HG02763 (cell line): ENCODE results near the gene REC114.
"Not testable (repeated sequence)": the region's sequence is repeated elsewhere in the genome, so short reads cannot be mapped to it uniquely, and the experiment has no call there.

Experiments
- ATAC-seq: cut with Tn5 transposase; IDR thresholded peaks from one replicate; pipeline ENCODE4 v1.9.1; 2021; ENCODE audit warnings: mild to moderate bottlenecking, moderate library complexity; ENCODE audit not compliant: unreplicated experiment

The REC114 gene

DNA sequence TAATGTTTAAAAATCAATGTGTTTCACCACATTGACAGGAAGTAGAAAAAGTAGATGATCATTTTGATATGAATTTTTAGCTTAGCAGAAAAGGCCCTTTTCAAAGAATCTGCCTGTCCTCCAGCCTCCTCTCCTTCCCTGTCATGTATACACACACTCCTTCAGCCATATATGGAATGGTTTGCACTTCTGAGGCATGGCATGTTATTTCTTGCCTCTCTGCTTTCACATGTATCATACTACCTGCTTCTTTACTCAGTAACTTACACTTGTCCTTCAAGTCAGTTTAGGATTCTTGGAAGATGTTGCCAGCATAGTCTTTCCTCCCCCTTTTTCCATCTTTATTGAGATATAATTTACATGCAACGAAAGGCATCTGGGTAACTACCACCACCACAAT is 79.0 kb downstream of the REC114 start:
- ATAC-seq = no peak

DNA sequence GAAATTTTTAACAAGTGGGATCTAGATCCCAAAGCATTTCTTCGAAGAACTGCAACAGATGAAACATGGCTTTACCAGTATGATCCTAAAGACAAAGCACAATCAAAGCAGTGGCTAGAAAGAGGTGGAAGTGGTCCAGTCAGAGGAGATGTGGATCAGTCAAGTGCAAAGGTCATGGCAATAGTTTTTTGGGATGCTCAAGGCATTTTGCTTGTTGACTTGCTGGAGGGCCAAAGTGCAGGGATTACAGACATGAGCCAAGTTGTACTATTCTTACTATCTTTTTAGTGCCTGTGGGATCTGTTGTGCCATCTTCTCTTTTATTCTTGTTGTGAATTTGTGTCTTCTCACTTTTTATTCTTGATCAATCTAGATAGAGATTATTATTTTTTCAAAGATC is 82.0 kb downstream of the REC114 start:
- ATAC-seq = no peak

DNA sequence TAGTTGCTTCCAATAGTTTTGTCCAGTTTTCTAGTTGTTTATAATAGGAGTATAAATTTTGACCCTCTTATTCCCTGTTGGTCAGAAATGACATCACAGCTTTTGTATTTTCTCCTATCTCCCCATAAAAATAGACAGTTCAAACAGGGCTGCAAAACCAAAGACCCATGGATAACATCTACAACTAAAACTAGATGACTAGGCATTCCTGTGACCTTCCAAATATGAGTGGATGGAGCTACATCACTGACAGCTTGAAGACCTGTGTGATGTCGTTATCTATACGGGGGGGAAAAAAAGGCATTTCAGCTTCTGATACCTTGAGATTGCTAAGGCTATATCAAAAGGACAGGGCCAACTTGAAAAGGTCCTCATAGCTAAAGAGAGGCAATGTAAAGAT is 84.6 kb downstream of the REC114 start:
- ATAC-seq = no peak

- no peak for ATAC-seq
These were observed 87.7 kb downstream of the REC114 start for GRCh38 chr15:73530649-73531048.

DNA sequence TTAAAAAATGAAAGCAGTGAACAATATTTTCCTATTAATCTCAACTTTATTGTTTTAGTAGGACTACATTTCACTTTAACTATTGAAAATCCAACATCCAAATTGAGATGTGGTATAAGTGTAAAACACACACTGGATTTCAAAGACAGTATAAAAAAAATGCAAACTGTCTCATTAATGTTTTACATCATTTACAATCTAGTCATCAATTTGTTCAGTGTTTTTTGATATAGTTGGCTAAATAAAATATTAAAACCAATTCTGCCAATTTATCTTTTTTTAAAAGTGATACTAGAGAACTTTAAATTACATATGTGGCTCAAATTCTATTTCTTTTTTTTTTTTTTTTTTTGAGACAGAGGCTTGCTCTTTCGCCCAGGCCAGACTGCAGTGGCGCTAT is 95.2 kb downstream of the REC114 start:
- no peak for ATAC-seq

DNA sequence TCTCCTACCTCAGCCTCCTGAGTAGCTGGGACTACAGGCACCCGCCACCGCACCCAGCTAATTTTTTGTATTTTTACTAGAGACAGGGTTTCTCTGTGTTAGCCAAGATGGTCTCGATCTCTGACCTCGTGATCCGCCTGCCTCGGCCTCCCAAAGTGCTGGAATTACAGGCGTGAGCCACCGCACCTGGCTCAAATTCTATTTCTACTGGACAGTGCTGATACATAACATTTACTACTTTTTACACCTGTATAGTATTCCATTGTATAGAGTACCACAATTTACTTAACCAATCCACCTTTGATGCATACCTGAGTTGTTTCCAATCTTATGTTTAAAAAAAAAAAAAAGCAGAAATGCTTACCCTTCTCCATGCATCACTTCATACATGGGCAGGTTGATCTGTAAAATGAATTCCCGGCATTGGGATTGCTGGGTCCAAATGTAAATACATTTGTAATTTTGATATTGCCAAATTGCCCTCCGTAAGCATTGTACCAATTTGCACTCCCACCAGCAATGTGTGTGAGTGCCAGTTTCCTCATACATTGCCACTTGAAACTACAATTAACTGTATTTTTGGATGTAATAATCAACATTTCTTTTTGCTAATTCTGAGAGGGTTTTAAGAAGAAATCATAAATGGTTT is 95.7 kb downstream of the REC114 start:
- no peak for ATAC-seq

DNA sequence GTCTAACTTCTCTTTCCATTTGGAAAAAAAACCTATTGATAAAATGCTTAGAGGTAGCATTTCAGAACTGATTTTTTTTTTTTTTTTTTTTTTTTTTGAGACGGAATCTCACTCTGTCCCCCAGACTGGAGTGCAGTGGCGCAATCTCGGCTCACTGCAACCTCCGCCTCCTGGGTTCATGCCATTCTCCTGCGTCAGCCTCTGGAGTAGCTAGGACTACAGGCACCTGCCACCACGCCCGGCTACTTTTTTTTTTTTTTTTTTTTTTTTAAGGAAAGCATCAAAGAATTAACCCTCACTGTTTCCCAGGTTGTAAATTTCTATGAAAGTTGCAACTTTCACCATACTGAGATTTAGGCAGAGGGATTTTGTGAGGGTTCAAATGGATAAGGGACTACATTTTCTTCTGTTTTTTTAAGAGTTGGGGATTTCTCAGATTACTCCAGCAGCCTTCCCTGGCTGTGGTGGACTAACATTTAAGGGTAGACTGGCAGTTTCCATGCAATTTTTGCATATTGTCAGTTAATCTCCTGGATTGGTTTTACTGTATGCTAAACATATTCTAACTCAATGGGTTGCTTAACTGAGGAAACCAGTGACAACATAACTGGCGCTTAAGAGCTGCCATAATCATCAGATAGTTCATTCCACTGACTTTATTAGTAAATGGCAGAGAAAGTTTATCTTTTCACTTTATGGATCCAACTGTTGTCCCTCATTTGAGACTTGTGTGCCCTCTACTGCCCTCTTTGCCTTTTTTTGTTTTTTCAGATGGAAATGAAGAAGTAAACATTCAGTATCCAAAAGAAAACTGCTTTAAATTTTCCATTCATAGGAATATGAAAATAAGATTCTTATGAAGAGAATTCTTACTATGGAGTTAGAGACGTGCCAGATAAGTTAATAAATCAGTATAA is 96.5 kb downstream of the REC114 start:
- no peak for ATAC-seq

DNA sequence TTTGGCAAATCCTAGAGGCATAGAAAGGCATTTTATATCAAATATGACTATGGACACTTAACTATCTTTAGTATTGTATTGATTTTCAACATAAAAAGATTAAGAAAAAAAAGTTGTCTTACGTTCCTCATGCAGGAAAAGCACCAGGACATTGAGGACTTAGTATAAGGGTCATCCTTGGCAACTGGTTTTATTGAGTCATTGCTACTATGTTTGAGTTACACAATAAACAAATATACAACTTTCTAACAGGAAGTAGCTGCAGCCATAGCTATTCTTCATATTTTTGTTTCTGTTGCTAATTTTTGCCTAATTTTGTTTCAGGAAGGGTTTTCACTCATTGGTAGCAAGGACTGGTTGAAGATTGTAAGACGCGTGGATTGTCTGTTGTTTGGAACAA is 97.2 kb downstream of the REC114 start:
- no peak for ATAC-seq

GRCh38 chr15:73541479-73541878 is 98.5 kb downstream of the REC114 start:
- ATAC-seq = no peak

- not testable (repeated sequence) for ATAC-seq
These were observed 106.0 kb downstream of the REC114 start for GRCh38 chr15:73548925-73549324.

DNA sequence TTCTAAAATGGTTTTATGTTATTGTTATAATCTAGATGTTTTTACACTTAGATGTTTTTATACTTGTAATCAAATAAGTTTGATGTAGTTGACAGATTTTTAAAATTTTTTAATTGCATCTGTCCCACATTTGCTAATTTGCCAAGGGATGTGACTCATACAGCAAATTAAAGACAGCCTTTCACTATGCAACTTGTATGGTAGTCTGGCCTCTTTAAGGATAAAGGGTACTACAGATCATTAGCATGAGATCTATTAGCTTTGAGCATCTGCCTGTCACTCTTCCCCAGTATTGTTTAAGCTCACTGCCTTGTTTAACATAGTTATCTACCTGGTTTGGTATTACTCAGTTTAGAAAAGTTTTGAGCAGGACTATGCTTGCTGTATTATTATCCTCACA is 107.2 kb downstream of the REC114 start:
- no peak for ATAC-seq

GRCh38 chr15:73555080-73555479 is 112.1 kb downstream of the REC114 start:
- no peak for ATAC-seq

DNA sequence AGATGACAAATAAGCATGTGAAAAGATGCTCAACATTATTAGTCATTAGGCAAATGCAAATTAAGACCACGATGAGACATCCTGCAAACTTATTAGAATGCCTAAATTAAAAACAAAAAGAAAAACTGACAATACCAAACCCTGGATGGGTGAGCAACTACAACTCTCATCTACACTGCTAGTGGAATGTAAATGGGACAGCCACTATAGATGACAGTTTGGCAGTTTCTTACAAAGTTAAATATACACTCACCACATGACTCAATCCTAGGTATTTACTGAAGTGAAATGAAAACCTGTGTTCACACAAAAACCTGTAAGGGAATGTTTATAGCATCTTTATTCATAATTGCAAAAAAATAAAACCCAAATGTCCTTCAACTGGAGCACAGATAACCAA is 115.6 kb downstream of the REC114 start:
- no peak for ATAC-seq

DNA sequence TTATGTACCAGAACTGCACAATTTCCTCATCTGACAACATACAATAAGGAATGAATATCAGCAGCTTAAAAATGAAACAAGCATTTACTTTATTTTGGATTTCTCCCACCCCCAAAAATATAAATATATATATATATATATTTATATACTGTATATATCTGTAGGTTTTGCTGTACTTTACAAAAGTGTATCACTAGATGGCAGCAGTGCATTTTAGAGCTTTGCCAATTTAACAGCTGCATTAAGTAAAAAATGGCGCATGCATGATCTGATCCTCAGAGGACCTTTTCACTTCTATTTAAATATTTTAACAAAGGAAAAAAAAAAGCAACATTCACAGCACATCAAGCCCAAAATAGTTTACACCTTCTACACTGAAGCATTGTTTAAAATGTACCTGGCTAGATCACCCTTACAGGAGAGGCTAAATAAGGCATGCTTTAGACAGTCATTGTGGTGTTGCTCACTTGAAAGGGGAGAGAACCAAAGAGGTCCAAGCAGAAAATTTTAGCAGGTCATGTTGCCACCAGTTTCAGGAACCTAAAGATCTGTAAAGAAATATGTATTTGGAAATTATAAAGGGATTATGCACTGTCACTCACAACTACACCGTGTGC is 117.6 kb downstream of the REC114 start:
- no peak for ATAC-seq

DNA sequence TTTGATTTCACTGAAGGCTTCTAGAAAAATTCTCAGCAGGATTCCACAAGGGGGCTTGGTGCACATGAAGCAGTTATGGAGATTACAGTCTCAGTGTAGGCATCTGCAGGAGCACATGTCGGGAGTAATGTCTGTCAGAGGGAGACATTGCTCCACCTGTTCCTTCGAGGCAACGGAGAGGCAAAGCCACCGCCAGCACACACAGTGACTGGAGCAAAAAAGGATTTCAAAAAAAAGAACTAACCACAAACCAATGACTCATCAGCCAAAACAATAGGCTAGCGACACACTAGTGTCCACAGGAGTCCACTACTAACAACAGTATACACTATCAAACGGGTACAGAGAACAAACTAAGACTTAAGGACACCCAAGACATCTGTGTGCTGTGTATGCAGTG is 121.3 kb downstream of the REC114 start:
- ATAC-seq = no peak

GRCh38 chr15:73567020-73567419 is 124.1 kb downstream of the REC114 start:
- ATAC-seq = no peak

DNA sequence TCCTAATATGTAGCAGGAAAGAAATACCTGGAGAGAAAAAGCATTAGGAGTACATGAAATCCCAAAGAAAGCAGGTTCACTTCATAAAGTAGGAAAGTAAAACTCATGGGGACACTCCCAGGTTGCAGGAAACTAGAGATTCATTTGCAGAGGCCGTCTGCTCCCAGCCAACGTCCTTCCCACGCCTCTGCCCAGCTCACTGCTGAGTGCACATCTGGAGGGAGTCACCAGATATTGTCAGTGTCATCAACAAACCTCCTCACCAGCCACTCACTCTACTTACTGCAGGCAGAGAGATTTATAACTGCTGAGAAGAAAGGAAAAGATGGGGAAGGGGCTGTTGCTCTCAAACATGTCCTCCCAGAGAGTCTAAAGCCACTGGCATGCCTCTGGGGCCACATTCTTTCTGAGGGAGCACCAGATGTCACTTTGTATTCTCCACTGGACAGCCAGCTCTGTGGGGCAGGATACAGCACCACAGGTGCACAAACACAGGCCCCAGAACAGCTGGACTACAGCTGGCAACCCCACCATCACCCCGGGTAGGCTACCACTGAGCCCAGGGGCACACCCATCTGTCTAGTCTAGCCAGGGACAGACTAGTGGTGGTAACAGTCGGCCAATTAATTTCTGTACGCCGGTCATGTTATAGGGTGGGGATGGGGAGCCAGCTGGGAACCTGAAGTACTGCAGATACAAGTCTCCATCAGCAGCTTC is 125.8 kb downstream of the REC114 start:
- ATAC-seq = no peak

DNA sequence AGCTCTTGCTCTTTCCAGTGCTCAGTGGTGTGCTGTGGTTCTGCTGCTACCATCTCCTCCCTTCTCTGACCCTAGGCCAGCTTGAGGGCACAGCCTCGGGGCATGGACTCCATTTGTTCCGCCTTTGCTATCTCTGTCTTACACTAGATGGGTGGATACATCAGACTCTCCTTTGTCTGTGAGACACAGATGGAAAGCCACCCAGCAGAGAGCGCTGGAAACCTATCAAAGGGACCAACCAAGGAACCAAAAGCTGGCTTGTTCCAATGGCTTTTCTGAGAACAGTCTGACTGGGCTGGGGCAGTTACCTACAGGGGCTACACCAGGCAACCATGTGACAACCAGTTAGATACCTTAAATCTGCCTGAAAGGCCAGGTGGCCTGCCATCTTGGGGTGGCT is 126.4 kb downstream of the REC114 start:
- ATAC-seq = no peak

DNA sequence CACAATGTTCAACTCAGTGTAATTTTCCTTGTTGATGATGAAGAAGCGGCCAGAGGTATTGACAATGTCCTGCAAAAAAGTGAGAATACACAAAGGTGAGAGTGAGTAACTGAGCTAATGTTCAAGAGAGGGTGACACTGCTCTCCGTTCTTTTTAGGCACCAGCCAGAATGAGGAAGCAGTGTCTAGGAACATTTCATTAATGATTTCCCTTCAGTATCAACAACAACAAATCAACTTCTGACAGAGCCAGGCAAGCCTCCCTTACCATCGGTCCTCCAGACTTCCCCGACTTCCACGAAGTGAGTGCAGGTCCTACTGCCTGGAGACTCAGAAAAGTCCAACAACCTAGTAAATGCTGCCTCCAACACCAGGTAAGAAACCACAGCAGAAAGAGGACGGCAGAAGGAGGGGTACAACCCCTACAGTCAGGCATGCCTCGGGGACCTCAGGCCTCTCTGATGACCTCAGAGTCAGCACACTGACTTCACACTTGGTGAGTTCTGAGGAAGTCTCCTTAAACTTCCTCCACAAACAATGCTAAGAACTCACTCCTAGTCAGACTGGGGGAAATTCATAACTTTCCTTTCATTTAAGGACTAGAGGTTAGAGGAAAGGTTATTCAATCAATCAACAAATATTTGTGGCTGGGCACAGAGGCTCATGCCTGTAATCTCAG is 127.5 kb downstream of the REC114 start:
- ATAC-seq = no peak

GRCh38 chr15:73571346-73571745 is 128.4 kb downstream of the REC114 start:
- no peak for ATAC-seq

DNA sequence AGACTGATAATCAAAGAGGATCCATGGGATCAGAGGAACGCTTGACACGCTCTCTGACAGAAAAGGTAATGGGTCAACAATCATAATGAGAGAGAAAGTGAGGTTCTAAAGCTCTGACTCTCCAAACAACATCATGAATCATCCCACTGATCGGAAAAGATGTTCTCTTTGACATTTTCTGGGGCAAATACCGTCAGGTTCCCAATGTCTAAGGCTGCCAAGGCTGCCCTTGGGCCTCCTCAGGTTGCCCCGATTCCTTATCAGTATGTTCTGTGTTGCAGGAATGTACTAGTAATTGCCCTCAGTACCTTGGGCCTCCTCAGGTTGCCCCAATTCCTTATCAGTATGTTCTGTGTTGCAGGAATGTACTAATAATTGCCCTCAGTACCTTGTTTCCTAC is 129.3 kb downstream of the REC114 start:
- no peak for ATAC-seq
